Ishikawa (cell line): Measurements from ENCODE around the gene TSPAN5.
A peak's percentile ranks its signal among the peaks of the same experiment; 100 is the strongest.

Source experiments
- CEBPB ChIP-seq: IDR thresholded peaks from 2 replicates; pipeline ENCODE4 v1.6.1; 2012
- CREB1 ChIP-seq: IDR thresholded peaks from 2 replicates; pipeline ENCODE4 v1.6.1; 2012; ENCODE audit warnings: low read depth
- EGR1 ChIP-seq: IDR thresholded peaks from 2 replicates; pipeline ENCODE4 v1.6.1; 2012
- EP300 ChIP-seq: IDR thresholded peaks from 2 replicates; pipeline ENCODE4 v1.6.1; 2012; ENCODE audit warnings: borderline replicate concordance
- FOXM1 ChIP-seq: IDR thresholded peaks from 2 replicates; pipeline ENCODE4 v1.6.1; 2012; ENCODE audit warnings: low read depth, borderline replicate concordance
- NFIC ChIP-seq: IDR thresholded peaks from 2 replicates; pipeline ENCODE4 v1.6.1; 2012
- RAD21 ChIP-seq: IDR thresholded peaks from 2 replicates; pipeline ENCODE4 v1.6.1; 2012; ENCODE audit warnings: low read depth
- TAF1 ChIP-seq: IDR thresholded peaks from 2 replicates; pipeline ENCODE4 v1.6.1; 2012; ENCODE audit warnings: low read depth, mild to moderate bottlenecking
- TCF12 ChIP-seq: IDR thresholded peaks from 2 replicates; pipeline ENCODE4 v1.6.1; 2012; ENCODE audit warnings: low read depth
- TEAD4 ChIP-seq: IDR thresholded peaks from 2 replicates; pipeline ENCODE4 v1.6.1; 2012
- YY1 ChIP-seq: IDR thresholded peaks from 2 replicates; pipeline ENCODE4 v1.6.1; 2012; ENCODE audit warnings: low read depth
- ZBTB7A ChIP-seq: IDR thresholded peaks from 2 replicates; pipeline ENCODE4 v1.6.1; 2012; ENCODE audit warnings: low read depth
- TF ChIP-seq, protein P1 (sequence below): IDR thresholded peaks from 2 replicates; pipeline ENCODE4 v1.6.1; 2012
- TF ChIP-seq, protein P2 (sequence below): IDR thresholded peaks from 2 replicates; pipeline ENCODE4 v1.6.1; 2012; ENCODE audit warnings: low read depth, mild to moderate bottlenecking
- TF ChIP-seq, protein P3 (sequence below): IDR thresholded peaks from 2 replicates; pipeline ENCODE4 v1.6.1; 2012

The TSPAN5 gene

DNA sequence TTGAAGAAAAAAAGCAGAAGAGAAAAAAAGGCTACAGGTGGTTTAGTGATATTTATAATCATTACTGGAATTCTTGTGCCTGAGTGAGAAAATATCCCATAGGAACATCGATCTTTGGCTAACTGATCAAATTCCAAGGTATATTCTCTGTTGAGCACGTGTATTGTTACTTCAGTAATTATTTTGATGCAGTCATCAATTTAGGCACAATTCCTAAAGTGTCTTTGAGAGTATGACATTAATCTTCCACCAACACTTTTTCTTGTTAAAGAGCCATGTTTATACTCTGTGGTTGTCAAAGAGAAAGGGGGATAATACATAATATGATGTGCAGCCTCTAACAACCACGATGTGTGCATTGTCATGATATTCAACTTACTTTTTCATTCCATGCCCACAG is 151.1 kb downstream of the TSPAN5 start:
- TF ChIP-seq NFIC (no peak), ZBTB7A (no peak), EP300 (no peak), EGR1 (no peak), TEAD4 (no peak)

DNA sequence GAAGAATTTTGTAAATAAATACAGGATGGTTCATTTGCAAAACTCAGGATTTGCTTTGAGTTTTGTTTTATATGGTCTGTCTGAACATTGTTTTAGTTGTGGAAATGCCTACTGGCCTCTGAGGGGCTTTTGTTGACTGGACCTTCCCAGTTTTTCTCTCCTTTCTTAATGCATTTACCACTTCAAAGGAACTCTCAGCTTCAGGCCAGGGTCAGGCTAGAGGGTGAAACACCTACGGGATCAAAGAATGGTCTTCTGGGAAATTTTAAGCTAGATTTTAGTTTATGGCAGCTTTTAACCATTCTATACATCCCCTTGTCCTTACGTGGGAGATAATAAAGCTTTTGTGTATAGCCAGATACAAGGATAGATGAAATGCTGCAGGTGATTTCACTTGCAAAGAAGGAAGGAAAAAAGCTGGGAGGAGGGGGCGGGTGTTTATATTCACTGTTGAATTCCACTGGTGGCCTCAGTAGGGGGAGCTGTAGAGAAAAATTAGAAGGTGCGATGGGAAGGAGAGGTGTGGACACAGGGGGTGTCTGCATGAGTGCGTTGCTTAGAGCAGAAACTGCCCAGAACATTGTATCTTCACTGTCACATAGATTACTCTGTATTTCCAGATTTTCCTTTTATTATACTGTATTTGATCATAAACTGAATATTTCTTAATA is 151.8 kb downstream of the TSPAN5 start:
- no peak for TF ChIP-seq EP300
- TF ChIP-seq RAD21, result peak; percentile 33

DNA sequence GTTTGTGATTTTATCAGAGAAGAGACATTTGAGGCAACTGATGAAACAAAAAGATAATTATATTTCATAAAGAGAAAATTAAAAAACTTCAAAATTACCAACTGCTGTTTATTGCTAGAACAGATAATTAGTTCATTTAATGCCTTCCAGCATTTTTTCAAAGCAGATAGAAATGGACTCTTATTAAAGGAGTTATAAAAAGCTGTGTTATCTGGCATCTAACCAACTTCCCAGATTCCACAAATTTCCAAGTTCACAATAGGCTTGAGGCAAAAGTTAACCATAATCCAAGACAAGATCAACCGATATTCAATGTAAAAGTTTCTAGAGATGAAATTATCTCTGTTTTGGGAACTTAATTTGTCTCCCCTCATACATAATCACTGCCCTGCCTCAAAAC is 152.4 kb downstream of the TSPAN5 start:
- TF ChIP-seq CREB1 (no peak), TAF1 (no peak), NFIC (no peak), YY1 (no peak), TEAD4 (no peak), ZBTB7A (no peak), EGR1 (no peak), FOXM1 (no peak), EP300 (no peak), CEBPB (no peak), TCF12 (no peak)
- TF ChIP-seq, protein P1, sequence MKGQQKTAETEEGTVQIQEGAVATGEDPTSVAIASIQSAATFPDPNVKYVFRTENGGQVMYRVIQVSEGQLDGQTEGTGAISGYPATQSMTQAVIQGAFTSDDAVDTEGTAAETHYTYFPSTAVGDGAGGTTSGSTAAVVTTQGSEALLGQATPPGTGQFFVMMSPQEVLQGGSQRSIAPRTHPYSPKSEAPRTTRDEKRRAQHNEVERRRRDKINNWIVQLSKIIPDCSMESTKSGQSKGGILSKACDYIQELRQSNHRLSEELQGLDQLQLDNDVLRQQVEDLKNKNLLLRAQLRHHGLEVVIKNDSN, result no peak
- TF ChIP-seq, protein P2, sequence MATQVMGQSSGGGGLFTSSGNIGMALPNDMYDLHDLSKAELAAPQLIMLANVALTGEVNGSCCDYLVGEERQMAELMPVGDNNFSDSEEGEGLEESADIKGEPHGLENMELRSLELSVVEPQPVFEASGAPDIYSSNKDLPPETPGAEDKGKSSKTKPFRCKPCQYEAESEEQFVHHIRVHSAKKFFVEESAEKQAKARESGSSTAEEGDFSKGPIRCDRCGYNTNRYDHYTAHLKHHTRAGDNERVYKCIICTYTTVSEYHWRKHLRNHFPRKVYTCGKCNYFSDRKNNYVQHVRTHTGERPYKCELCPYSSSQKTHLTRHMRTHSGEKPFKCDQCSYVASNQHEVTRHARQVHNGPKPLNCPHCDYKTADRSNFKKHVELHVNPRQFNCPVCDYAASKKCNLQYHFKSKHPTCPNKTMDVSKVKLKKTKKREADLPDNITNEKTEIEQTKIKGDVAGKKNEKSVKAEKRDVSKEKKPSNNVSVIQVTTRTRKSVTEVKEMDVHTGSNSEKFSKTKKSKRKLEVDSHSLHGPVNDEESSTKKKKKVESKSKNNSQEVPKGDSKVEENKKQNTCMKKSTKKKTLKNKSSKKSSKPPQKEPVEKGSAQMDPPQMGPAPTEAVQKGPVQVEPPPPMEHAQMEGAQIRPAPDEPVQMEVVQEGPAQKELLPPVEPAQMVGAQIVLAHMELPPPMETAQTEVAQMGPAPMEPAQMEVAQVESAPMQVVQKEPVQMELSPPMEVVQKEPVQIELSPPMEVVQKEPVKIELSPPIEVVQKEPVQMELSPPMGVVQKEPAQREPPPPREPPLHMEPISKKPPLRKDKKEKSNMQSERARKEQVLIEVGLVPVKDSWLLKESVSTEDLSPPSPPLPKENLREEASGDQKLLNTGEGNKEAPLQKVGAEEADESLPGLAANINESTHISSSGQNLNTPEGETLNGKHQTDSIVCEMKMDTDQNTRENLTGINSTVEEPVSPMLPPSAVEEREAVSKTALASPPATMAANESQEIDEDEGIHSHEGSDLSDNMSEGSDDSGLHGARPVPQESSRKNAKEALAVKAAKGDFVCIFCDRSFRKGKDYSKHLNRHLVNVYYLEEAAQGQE, result no peak
- TF ChIP-seq, protein P3, sequence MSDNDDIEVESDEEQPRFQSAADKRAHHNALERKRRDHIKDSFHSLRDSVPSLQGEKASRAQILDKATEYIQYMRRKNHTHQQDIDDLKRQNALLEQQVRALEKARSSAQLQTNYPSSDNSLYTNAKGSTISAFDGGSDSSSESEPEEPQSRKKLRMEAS, result no peak

DNA sequence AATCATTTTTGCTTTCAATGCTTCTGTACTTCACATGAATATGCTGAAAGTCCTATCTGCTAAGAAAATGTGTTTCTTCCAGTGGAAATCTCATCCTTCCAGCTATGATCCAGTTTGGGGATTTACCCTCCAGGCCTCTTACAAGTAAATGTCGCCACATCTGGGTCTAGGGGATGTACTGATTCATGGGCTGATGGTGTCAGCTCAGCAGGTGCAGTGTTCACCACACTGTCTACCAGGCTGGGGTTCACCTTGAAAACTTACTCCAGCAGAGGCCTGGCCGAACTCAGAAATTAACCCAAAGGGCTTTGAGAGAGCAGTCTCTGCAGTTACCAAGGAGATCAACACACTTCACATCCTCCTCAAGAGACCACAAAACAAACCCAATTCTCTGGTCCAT is 154.3 kb downstream of the TSPAN5 start:
- no peak for TF ChIP-seq EGR1
- TF ChIP-seq EP300, result no peak
- TF ChIP-seq, protein P1, result no peak
- no peak for TF ChIP-seq CEBPB
- no peak for TF ChIP-seq CREB1
- no peak for TF ChIP-seq YY1
- TF ChIP-seq TAF1, result no peak
- no peak for TF ChIP-seq FOXM1
- no peak for TF ChIP-seq NFIC
- TF ChIP-seq RAD21, result no peak
- TF ChIP-seq, protein P3, result no peak

DNA sequence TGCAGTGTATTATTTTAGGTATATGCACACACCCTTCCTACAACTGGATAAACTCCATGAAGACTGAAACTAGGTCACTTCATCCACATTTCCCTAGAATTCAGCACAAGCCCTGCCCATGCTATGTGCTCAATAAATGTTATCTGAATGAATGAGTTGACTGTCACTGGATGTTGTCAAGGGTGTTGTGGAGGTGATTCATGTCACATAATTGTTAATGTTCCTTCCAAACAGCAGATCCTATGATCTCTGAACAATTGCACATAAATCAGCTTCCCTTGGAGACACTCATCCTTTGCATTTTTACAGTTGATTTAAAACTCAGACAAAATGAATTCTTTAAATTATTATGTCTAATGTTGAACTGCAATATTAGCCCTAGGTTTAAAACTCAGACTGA is 154.7 kb downstream of the TSPAN5 start:
- TF ChIP-seq TCF12 (no peak), CREB1 (no peak), YY1 (no peak), CEBPB (no peak), TAF1 (no peak), NFIC (no peak), EGR1 (no peak), TEAD4 (no peak), ZBTB7A (no peak), FOXM1 (no peak), EP300 (no peak), RAD21 (no peak)
- TF ChIP-seq, protein P1, result no peak
- TF ChIP-seq, protein P3, result no peak
- TF ChIP-seq, protein P2, result no peak
